ENCODE measurements around the gene RAPGEF1. TPM values are rescaled to one million over a fixed set of nuclear protein-coding genes. Genes with fewer than 3 reads are reported as not detected.

The RAPGEF1 gene
- total and polyA plus RNA-seq, 2 donors (not counting 3 experiments of a cell fraction or from before 2014, with no cell fraction given) = 50.0 to 124 TPM

- H3K4me1 ChIP-seq (ENCODE audit: control insufficient read depth, extremely low read depth, insufficient read depth, low read length) = peaks cover 39% of the 10 kb centered on the region
- H3K9me1 ChIP-seq (replicated peaks; ENCODE audit: control insufficient read depth, extremely low read depth, insufficient read depth, low read length) = no peaks in the 10 kb centered on the region
- TF ChIP-seq, protein P1, sequence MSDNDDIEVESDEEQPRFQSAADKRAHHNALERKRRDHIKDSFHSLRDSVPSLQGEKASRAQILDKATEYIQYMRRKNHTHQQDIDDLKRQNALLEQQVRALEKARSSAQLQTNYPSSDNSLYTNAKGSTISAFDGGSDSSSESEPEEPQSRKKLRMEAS (IDR thresholded peaks at IDR 0.05; ENCODE audit: insufficient read depth, insufficient read length) = no peak
- no peak for TF ChIP-seq JUN (IDR thresholded peaks at IDR 0.05; ENCODE audit: borderline replicate concordance, insufficient read depth, insufficient read length, low read depth)
- no peak for TF ChIP-seq EZH2 (IDR thresholded peaks at IDR 0.05; ENCODE audit: borderline replicate concordance, low read depth, low read length, severe bottlenecking)
- TF ChIP-seq MYC (IDR thresholded peaks at IDR 0.05; ENCODE audit: low read depth, low read length) = no peak
- no peak for TF ChIP-seq GATA2 (IDR thresholded peaks at IDR 0.05; ENCODE audit: insufficient read depth, insufficient read length, low read depth, low read length)
- TF ChIP-seq FOS (IDR thresholded peaks at IDR 0.05; ENCODE audit: borderline replicate concordance, insufficient read depth, low read length) = no peak
- TF ChIP-seq, protein P2, sequence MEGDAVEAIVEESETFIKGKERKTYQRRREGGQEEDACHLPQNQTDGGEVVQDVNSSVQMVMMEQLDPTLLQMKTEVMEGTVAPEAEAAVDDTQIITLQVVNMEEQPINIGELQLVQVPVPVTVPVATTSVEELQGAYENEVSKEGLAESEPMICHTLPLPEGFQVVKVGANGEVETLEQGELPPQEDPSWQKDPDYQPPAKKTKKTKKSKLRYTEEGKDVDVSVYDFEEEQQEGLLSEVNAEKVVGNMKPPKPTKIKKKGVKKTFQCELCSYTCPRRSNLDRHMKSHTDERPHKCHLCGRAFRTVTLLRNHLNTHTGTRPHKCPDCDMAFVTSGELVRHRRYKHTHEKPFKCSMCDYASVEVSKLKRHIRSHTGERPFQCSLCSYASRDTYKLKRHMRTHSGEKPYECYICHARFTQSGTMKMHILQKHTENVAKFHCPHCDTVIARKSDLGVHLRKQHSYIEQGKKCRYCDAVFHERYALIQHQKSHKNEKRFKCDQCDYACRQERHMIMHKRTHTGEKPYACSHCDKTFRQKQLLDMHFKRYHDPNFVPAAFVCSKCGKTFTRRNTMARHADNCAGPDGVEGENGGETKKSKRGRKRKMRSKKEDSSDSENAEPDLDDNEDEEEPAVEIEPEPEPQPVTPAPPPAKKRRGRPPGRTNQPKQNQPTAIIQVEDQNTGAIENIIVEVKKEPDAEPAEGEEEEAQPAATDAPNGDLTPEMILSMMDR (IDR thresholded peaks at IDR 0.05; ENCODE audit: extremely low read depth in 1 of 2, insufficient read depth in 1 of 2, low read depth in 1 of 2, low read length in 2 of 2) = no peak
- TF ChIP-seq POLR2A (IDR thresholded peaks at IDR 0.05; ENCODE audit: low read depth, low read length) = no peak
- no peak for TF ChIP-seq POLR2AphosphoS5 (IDR thresholded peaks at IDR 0.05; ENCODE audit: insufficient read depth, low read depth, low read length)
- H3K4me2 ChIP-seq (ENCODE audit: insufficient read depth, low read length) = no peak overlapping the region
- peak overlapping the region; percentile 65 for H3K9ac ChIP-seq (replicated peaks; ENCODE audit: extremely low read depth, insufficient read depth, low read length)
- H4K20me1 ChIP-seq (replicated peaks; ENCODE audit: control insufficient read depth, extremely low read depth, insufficient read depth, low read length) = no peaks in the 10 kb centered on the region
- H2AFZ ChIP-seq (ENCODE audit: low read depth, low read length) = no peak overlapping the region
- no peak overlapping the region for H3K4me3 ChIP-seq (replicated peaks in 1 of 3; ENCODE audit: insufficient read depth in 1 of 3, low read depth in 1 of 3, low read length in 3 of 3)
- H3K27ac ChIP-seq (ENCODE audit: insufficient read depth, low read depth, low read length) = peak overlapping the region; percentile 93
- dilution Hi-C loops (cut with MboI; ENCODE audit: extremely low pct_ligation_motif_present, low sequenced_read_pairs) (no loop called here), intact Hi-C loops (cut with micrococcal nuclease) (no loop called here)
- H3K27me3 ChIP-seq (ENCODE audit: control insufficient read depth in 2 of 2, insufficient read depth in 2 of 2, low read length in 2 of 2) = no peaks in the 10 kb centered on the region
- BruUV-seq (replicated peaks) = TSS peak; percentile 58
- DNase-seq (ENCODE audit: low read depth, low spot score) (no peak), FAIRE-seq (no peak)
- no peaks in the 10 kb centered on the region for H3K9me3 ChIP-seq (replicated peaks; ENCODE audit: control insufficient read depth, insufficient read depth, low read length)
- H3K36me3 ChIP-seq (ENCODE audit: control insufficient read depth in 2 of 2, extremely low read depth in 1 of 2, insufficient read depth in 2 of 2, low read length in 2 of 2) = no peaks in the 10 kb centered on the region
- peaks cover 80% of the 10 kb centered on the region for H3K79me2 ChIP-seq (ENCODE audit: control insufficient read depth, insufficient read depth, low read length)
- POLR2A ChIA-PET = no interaction called here
- CTCF ChIA-PET = interaction anchor here (0.9 to 1.9 kb wide), 7 partner anchors 9 to 77 kb away, joined by 3 to 15 read pairs (median 5); no protein-coding TSS in a partner anchor
Measured at GRCh38 chr9:131668057-131668438, 71.8 kb downstream of the RAPGEF1 start.
